ENCODE data around the gene NAGLU.

- TF ChIP-seq POLR2A (IDR thresholded peaks at IDR 0.05; ENCODE audit: low read depth, low read length) (no peak), TAF1 (IDR thresholded peaks at IDR 0.05; ENCODE audit: borderline replicate concordance, low read depth, low read length) (no peak)
Measured at GRCh38 chr17:42526031-42526444, 10.0 kb upstream of the NAGLU start.
